KMS-11 (cell line): ENCODE data around the gene GPR183.

ENCODE experiments used
- H2AFZ ChIP-seq: fragments of 200-600 bp; sonication (generic); 2 replicates; pipeline ENCODE4 v1.6.1; 2016; ENCODE audit warnings: antibody characterized with exemption, mixed run types, low read depth
- H3K27ac ChIP-seq: fragments of 200-600 bp; sonication (generic); 2 replicates; pipeline ENCODE4 v1.6.1; 2016; ENCODE audit warnings: mild to moderate bottlenecking, mixed run types
- H3K27me3 ChIP-seq: fragments of 200-600 bp; sonication (generic); 2 replicates; pipeline ENCODE4 v1.6.1; 2017; ENCODE audit warnings: mild to moderate bottlenecking, low read depth, mixed run types, moderate library complexity; ENCODE audit not compliant: insufficient read depth
- H3K36me3 ChIP-seq: fragments of 200-600 bp; sonication (generic); 2 replicates; pipeline ENCODE4 v1.6.1; 2017; ENCODE audit warnings: mild to moderate bottlenecking, mixed run types; ENCODE audit not compliant: insufficient read depth
- H3K4me1 ChIP-seq: fragments of 200-600 bp; sonication (generic); 2 replicates; pipeline ENCODE4 v1.6.1; 2016; ENCODE audit warnings: mild to moderate bottlenecking, low read depth, mixed run types; ENCODE audit not compliant: poor library complexity, severe bottlenecking
- H3K4me2 ChIP-seq: fragments of 200-600 bp; sonication (generic); 2 replicates; pipeline ENCODE4 v1.7.0; 2016; ENCODE audit warnings: mild to moderate bottlenecking, mixed run types
- H3K4me3 ChIP-seq: fragments of 200-600 bp; sonication (generic); IDR thresholded peaks from 2 replicates; pipeline ENCODE4 v1.6.1; 2017; ENCODE audit warnings: low read depth, low read length, mixed read lengths; ENCODE audit not compliant: insufficient read depth
- H3K79me2 ChIP-seq: fragments of 200-600 bp; sonication (generic); 2 replicates; pipeline ENCODE4 v1.6.1; 2016; ENCODE audit warnings: low read depth, mixed run types; ENCODE audit not compliant: insufficient read depth
- H3K9ac ChIP-seq: fragments of 200-600 bp; sonication (generic); 2 replicates; pipeline ENCODE4 v1.6.1; 2016; ENCODE audit warnings: mild to moderate bottlenecking, mixed run types
- H4K20me1 ChIP-seq: fragments of 200-600 bp; sonication (generic); 2 replicates; pipeline ENCODE4 v1.6.1; 2016; ENCODE audit warnings: mild to moderate bottlenecking, mixed run types; ENCODE audit not compliant: insufficient read depth
- TF ChIP-seq, protein P1 (sequence below): fragments of 200-600 bp; sonication (generic); conservative IDR thresholded peaks from 2 replicates; pipeline ENCODE4 v1.6.1; 2017; ENCODE audit warnings: low read depth, mild to moderate bottlenecking, antibody characterized with exemption, low read length, moderate library complexity, mixed read lengths

The GPR183 gene

GRCh38 chr13:99320693-99321481, 13.7 kb upstream of the GPR183 start:
- Histone ChIP-seq H3K27ac (no peak overlapping the region), H3K4me2 (no peak overlapping the region), H3K4me1 (peaks cover 15% of the 10 kb centered on the region), H3K79me2 (no peaks in the 10 kb centered on the region), H2AFZ (no peak overlapping the region), H3K9ac (no peak overlapping the region), H3K4me3 (no peak overlapping the region), H3K36me3 (no peaks in the 10 kb centered on the region), H4K20me1 (no peaks in the 10 kb centered on the region), H3K27me3 (no peaks in the 10 kb centered on the region)
- TF ChIP-seq, protein P1, sequence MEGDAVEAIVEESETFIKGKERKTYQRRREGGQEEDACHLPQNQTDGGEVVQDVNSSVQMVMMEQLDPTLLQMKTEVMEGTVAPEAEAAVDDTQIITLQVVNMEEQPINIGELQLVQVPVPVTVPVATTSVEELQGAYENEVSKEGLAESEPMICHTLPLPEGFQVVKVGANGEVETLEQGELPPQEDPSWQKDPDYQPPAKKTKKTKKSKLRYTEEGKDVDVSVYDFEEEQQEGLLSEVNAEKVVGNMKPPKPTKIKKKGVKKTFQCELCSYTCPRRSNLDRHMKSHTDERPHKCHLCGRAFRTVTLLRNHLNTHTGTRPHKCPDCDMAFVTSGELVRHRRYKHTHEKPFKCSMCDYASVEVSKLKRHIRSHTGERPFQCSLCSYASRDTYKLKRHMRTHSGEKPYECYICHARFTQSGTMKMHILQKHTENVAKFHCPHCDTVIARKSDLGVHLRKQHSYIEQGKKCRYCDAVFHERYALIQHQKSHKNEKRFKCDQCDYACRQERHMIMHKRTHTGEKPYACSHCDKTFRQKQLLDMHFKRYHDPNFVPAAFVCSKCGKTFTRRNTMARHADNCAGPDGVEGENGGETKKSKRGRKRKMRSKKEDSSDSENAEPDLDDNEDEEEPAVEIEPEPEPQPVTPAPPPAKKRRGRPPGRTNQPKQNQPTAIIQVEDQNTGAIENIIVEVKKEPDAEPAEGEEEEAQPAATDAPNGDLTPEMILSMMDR = no peak

DNA sequence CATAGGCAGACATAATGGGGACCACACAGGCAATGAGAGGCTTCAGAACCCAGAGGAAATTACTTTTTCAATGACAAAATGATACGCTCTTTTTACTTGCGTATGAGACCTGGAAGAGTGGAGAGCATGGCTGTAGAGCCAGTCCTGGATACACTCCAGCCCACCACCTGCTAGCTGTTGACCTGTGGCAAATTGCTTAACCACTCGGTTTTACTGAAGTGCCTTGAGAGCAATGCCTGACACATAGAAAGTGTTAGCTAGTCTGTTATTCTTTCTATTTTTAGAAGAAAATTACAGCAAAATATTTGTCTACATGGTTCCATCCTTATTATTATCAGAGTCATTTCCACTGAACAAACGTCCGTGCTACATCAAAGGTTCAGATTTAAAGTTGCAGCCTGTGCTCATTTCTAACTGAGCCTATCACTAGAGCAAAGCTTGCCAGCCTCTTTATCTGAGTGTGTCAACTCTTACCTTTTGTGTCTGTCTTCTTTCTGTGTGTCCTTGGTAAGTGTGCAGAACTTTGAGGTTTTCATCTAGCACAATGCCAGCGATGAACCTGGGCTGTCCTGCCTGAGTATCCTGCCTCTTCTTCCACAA, 9.6 kb upstream of the GPR183 start:
- H2AFZ ChIP-seq = no peak overlapping the region
- H3K4me2 ChIP-seq = no peak overlapping the region
- H3K27ac ChIP-seq = no peak overlapping the region
- H4K20me1 ChIP-seq = no peaks in the 10 kb centered on the region
- no peaks in the 10 kb centered on the region for H3K36me3 ChIP-seq
- no peaks in the 10 kb centered on the region for H3K27me3 ChIP-seq
- no peak overlapping the region for H3K4me3 ChIP-seq
- TF ChIP-seq, protein P1 = no peak
- H3K4me1 ChIP-seq = peaks cover 7% of the 10 kb centered on the region
- no peaks in the 10 kb centered on the region for H3K79me2 ChIP-seq
- no peak overlapping the region for H3K9ac ChIP-seq

DNA sequence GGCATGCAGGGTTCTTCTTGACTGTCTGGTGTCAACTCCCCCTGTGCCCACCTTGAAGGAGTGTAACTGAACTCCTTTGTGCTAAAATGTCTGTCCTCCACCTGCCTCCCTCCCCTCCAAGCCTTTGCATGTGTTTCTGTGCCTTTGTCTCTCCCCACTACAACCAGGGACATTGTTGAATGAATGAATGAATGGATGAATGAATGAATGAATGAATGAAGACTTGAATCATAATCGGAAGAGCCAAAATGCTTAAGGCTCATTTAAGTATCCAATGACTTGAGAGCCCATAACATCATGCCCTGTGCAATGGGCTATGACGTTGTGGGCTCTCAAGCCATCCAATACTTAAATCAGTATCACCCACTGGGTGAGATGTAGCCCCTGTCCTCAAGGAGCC, 9.0 kb upstream of the GPR183 start:
- Histone ChIP-seq H3K4me1 (peaks cover 7% of the 10 kb centered on the region), H3K27ac (no peak overlapping the region), H3K4me2 (no peak overlapping the region), H3K4me3 (no peak overlapping the region), H3K79me2 (no peaks in the 10 kb centered on the region), H3K9ac (no peak overlapping the region), H2AFZ (no peak overlapping the region), H4K20me1 (no peaks in the 10 kb centered on the region), H3K27me3 (no peaks in the 10 kb centered on the region), H3K36me3 (no peaks in the 10 kb centered on the region)
- TF ChIP-seq, protein P1 = no peak

DNA sequence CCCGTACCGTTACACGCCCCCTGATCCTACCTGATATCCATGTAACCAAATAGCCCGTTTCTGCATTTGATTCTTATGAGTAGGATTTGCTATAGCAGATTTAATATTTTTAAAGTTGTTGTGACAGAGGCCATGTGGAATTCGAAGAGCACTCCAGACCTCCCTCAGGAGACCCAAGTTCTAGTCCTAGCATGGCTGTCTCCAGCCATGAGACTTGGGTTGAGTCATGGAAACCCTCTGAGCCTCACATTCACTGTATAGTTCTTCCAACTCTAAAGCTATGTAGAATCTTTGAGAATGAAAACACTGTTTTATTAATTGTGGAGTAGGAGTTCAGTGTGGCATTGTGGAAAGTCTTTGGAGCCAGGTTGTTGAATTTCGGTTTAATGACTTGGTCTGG, 8.0 kb upstream of the GPR183 start:
- Histone ChIP-seq H3K36me3 (no peaks in the 10 kb centered on the region), H3K9ac (no peak overlapping the region), H3K27me3 (no peaks in the 10 kb centered on the region), H3K4me3 (no peak overlapping the region), H3K4me1 (no peaks in the 10 kb centered on the region), H4K20me1 (no peaks in the 10 kb centered on the region), H3K4me2 (no peak overlapping the region), H3K27ac (no peak overlapping the region), H3K79me2 (no peaks in the 10 kb centered on the region), H2AFZ (no peak overlapping the region)
- TF ChIP-seq, protein P1 = no peak
